Right atrium auricular region (tissue), 2 donors: ENCODE data around the gene KTN1. TPM values are rescaled to one million over a fixed set of nuclear protein-coding genes. Genes with fewer than 3 reads are reported as not detected.

Experiments used
- DNase-seq: peaks from one replicate; pipeline ENCODE4 v3.0.0-alpha.2; 2019; ENCODE audit warnings: low spot score
- H3K27ac ChIP-seq, 2 donors: fragments of 200-600 bp; sonication (generic); 1 replicate in 1 of 2; 2 replicates in 1 of 2; pipeline ENCODE4 v1.5.1; 2016 to 2019
- H3K27me3 ChIP-seq, 2 donors: fragments of 200-600 bp; sonication (generic); one replicate each; pipeline versions ENCODE4 v1.5.1 to v1.6.0; 2017 to 2019
- H3K36me3 ChIP-seq: fragments of 200-600 bp; sonication (generic); one replicate; pipeline ENCODE4 v1.5.1; 2016
- H3K4me1 ChIP-seq, 2 donors: fragments of 200-600 bp; sonication (generic); one replicate each; pipeline versions ENCODE4 v1.5.1 to v1.6.0; 2017 to 2019
- H3K4me3 ChIP-seq, 2 donors: fragments of 200-600 bp; sonication (generic); 1 replicate in 1 of 2; 2 replicates in 1 of 2; pipeline ENCODE4 v1.5.1; 2017 to 2019; ENCODE audit warnings: mild to moderate bottlenecking in 1 of 2, moderate library complexity in 1 of 2
- H3K9me3 ChIP-seq, 2 donors: fragments of 200-600 bp; sonication (generic); one replicate each; pipeline ENCODE4 v1.5.1; 2019
- CTCF ChIP-seq, 2 donors: fragments of 200-600 bp; sonication (generic); IDR thresholded peaks; one replicate each; pipeline ENCODE4 v1.5.1; 2019; ENCODE audit warnings: antibody characterized with exemption in 2 of 2
- total RNA-seq, 2 donors: library from RNA; depleted of rRNA; stranded (reverse); fragments of >200 nt; gene quantifications; one replicate each; pipeline ENCODE4 v1.1.0, GENCODE V29; 2016

The KTN1 gene
- total RNA-seq, 2 donors from 2014 or later = 128 to 209 TPM

GRCh38 chr14:55586411-55586810, 6.4 kb downstream of the KTN1 start:
- no peaks in the 10 kb centered on the region for H3K27me3 ChIP-seq
- peaks cover 0 to 75% of the 10 kb centered on the region in 2 donors for H3K4me1 ChIP-seq
- H3K36me3 ChIP-seq = no peaks in the 10 kb centered on the region
- no peak overlapping the region for H3K4me3 ChIP-seq
- no peak for TF ChIP-seq CTCF (IDR thresholded peaks at IDR 0.05)
- DNase-seq = no peak
- no peaks in the 10 kb centered on the region for H3K9me3 ChIP-seq
- H3K27ac ChIP-seq = no peak overlapping the region

- no peak overlapping the region for H3K27ac ChIP-seq
- no peak overlapping the region for H3K4me3 ChIP-seq
- peaks cover 0 to 69% of the 10 kb centered on the region in 2 donors for H3K4me1 ChIP-seq
- TF ChIP-seq CTCF (IDR thresholded peaks at IDR 0.05) = no peak
- DNase-seq = no peak
- H3K27me3 ChIP-seq = no peaks in the 10 kb centered on the region
- no peaks in the 10 kb centered on the region for H3K9me3 ChIP-seq
- H3K36me3 ChIP-seq = no peaks in the 10 kb centered on the region
Observed at GRCh38 chr14:55587847-55588246, 7.8 kb downstream of the KTN1 start.

GRCh38 chr14:55588259-55588699, 8.3 kb downstream of the KTN1 start:
- DNase-seq = no peak
- no peak for TF ChIP-seq CTCF (IDR thresholded peaks at IDR 0.05)
- Histone ChIP-seq H3K4me3 (no peak overlapping the region), H3K4me1 (peaks cover 0 to 69% of the 10 kb centered on the region in 2 donors), H3K27ac (no peak overlapping the region), H3K9me3 (no peaks in the 10 kb centered on the region), H3K36me3 (no peaks in the 10 kb centered on the region), H3K27me3 (no peaks in the 10 kb centered on the region)

- TF ChIP-seq CTCF (IDR thresholded peaks at IDR 0.05) = no peak
- peaks cover 0 to 66% of the 10 kb centered on the region in 2 donors for H3K4me1 ChIP-seq
- no peaks in the 10 kb centered on the region for H3K36me3 ChIP-seq
- H3K4me3 ChIP-seq = no peak overlapping the region
- no peaks in the 10 kb centered on the region for H3K9me3 ChIP-seq
- H3K27ac ChIP-seq = no peak overlapping the region
- no peaks in the 10 kb centered on the region for H3K27me3 ChIP-seq
- no peak for DNase-seq
Observed at GRCh38 chr14:55589171-55589570, 9.2 kb downstream of the KTN1 start.

- no peaks in the 10 kb centered on the region for H3K27me3 ChIP-seq
- no peaks in the 10 kb centered on the region for H3K9me3 ChIP-seq
- DNase-seq = no peak
- no peaks in the 10 kb centered on the region for H3K36me3 ChIP-seq
- TF ChIP-seq CTCF (IDR thresholded peaks at IDR 0.05) = no peak
- peaks cover 0 to 36% of the 10 kb centered on the region in 2 donors for H3K4me1 ChIP-seq
- H3K4me3 ChIP-seq = no peak overlapping the region
- no peak overlapping the region for H3K27ac ChIP-seq
Observed at GRCh38 chr14:55592436-55592835, 12.4 kb downstream of the KTN1 start.

- no peak for DNase-seq
- no peak overlapping the region for H3K4me3 ChIP-seq
- no peaks in the 10 kb centered on the region for H3K36me3 ChIP-seq
- peaks cover 0 to 23% of the 10 kb centered on the region in 2 donors for H3K4me1 ChIP-seq
- H3K9me3 ChIP-seq = no peaks in the 10 kb centered on the region
- TF ChIP-seq CTCF (IDR thresholded peaks at IDR 0.05) = no peak
- no peaks in the 10 kb centered on the region for H3K27me3 ChIP-seq
- no peak overlapping the region for H3K27ac ChIP-seq
Observed at GRCh38 chr14:55593698-55594097, 13.7 kb downstream of the KTN1 start.
